Left cardiac atrium (tissue), 4 donors: Measurements from ENCODE around the gene ZNF274. TPM values are rescaled to one million over a fixed set of nuclear protein-coding genes. Genes with fewer than 3 reads are reported as not detected.
"Not testable (repeated sequence)": the region's sequence is repeated elsewhere in the genome, so short reads cannot be mapped to it uniquely, and the experiment has no call there.

Experiments
- ATAC-seq, 2 donors: fragments of 200-7000 bp; cut with Tn5 transposase; one replicate each; pipeline ENCODE4 v1.9.1; 2020; ENCODE audit warnings: mild to moderate bottlenecking in 2 of 2, moderate library complexity in 2 of 2
- DNase-seq: peaks from one replicate; pipeline ENCODE4 v3.0.0-alpha.2; 2020
- intact Hi-C, 2 donors: fragments of 100-400 bp; cut with DNase I; formaldehyde crosslinking; loops; one replicate each; pipeline versions ENCODE4 v1.14.1 to v1.15.1; 2022 to 2023
- long read RNA-seq: library from polyadenylated mRNA; unstranded; transcript quantifications from one replicate; pipeline ENCODE4 v2.0.0, GENCODE V29; 2021
- total RNA-seq, 2 donors: library from RNA; stranded (reverse); fragmentation: NEBNext Ultra II Directional; extraction: Animal tissue kit (Norgen Biotek cat#: 25700); gene quantifications; one replicate each; pipeline ENCODE4 v1.2.1, GENCODE V29; 2021
- donor health status: DM: no; HTN: yes; CAD: no.
- donor health status: DM: no; HTN: yes; CAD: no; lungs with severe emphysema.
- donor health status: DM: yes; HTN: yes; CAD: no.
- donor health status: Dilated cardiomyopathy.

Gene ZNF274
- total RNA-seq, result 10 to 100 TPM; 20.9 to 28.3 TPM
- long read RNA-seq, transcript ZNF274-212 (8 exons, 2,538 nt), result major isoform, 48 of 79 reads
- long read RNA-seq, partial matches to known transcripts, result 10 of 79 reads
- long read RNA-seq, other reads (novel, unspliced or antisense), result 19 of 79 reads

GRCh38 chr19:58182989-58183816 lies at the start of gene ZNF274:
ZNF274 (plus strand) TSS chr19:58183061; CDS start chr19:58183966, 905 bp downstream.
- ATAC-seq (peak; percentile 97), DNase-seq (peak; percentile 95)
- intact Hi-C loops, result loop anchor here in 1 of 2 donors (2.0 kb wide), 1 partner anchor 96 kb away; the partner anchor contains the start of gene ZNF8

DNA sequence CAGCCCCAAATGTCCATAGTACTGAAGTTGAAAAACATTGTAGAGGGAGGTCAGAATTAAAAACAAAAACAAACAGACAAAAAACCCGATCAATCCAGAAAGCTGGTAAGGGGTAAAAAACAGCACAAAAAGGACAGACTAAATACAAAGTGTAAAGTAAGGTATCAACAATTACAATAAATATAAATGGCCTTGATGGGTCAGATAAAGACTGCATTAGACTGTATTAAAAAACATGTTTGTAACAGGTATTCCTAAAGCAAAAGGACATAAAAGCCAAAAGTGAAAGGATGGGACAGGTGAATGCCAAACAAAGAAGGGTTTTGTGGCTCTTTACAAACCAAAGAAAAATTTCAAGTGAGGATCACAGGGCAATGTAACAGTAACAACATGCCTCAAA lies 48.6 kb upstream of the ZNF274 start:
- intact Hi-C loops, result no loop called here
- DNase-seq (no peak), ATAC-seq (no peak)

DNA sequence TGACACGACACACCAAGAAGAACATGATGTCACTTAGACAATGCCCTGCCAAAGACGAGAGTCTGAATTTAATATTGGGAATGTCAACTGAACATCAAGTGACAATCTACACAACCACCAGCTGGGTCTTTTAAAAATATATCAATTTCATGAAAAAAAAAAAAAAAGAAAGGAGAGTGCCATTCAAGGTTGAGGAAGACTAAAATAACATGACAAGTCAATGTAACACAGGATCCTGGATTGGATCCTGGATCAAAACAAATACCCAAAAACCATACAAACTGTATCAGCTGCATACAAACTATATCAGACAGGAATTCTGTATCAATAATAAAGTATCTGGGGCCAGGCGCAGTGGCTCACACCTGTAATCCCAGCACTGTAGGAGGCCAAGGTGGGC lies 37.0 kb upstream of the ZNF274 start:
- DNase-seq, result no peak
- intact Hi-C loops, result no loop called here
- ATAC-seq, result no peak

DNA sequence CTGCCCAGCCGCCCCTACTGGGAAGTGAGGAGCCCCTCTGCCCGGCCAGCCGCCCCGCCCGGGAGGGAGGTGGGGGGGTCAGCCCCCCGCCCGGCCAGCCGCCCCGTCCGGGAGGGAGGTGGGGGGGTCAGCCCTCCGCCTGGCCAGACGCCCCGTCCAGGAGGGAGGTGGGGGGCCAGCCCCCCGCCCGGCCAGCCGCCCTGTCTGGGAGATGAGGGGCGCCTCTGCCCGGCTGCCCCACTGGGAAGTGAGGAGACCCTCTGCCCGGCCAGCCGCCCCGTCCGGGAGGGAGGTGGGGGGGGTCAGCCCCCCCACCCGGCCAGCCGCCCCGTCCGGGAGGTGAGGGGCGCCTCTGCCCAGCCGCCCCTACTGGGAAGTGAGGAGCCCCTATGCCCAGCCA lies 35.4 kb upstream of the ZNF274 start:
- ATAC-seq, intact Hi-C loops, DNase-seq: not testable (repeated sequence)

DNA sequence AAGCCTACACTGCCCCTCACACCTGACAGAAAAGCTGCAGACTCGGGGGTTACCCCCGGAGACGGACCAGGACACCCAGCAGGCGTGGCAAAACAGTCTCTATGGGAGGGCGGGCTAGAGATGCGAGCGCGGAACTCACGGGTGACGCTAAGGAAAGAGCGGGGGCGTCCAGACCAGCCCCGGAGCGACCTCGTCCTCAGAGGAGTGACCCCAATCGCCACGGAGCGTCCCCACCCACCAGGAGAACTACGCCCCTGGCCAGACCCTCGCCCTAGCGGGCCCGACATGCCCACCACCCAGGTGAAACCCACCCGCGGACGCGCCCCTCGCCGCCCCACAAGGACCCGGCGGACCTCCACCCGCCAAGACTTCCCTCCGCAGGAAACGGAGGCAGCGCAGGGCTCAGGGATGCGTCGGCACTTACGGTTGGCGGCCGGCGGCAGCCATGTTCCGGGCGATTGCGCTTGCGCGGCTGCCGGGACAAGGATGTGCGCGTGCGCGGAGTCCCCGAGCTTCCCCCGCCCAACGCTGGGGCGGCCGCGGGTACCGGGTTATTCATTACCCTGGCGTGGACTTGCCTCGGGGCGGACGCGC lies 32.4 kb upstream of the ZNF274 start, which contains the start of gene ZNF329:
Gene ZNF329 (minus strand): TSS at position 462 of the 594 bp plus-strand sequence. CDS start 21,286 bp downstream, outside the sequence.
- peak; percentile 73 to 80 for ATAC-seq
- peak; percentile 93 for DNase-seq
- intact Hi-C loops, result loop anchor here (10.0 kb wide), 3 partner anchors 396 to 1046 kb away; partner anchors contain the start of gene ZNF776 (in 1 of the 2)

- DNase-seq, result no peak
- intact Hi-C loops, result loop anchor here (10.0 kb wide), 3 partner anchors 399 to 1049 kb away; partner anchors contain the start of gene ZNF776 (in 1 of the 2)
- no peak for ATAC-seq
Measured at GRCh38 chr19:58153386-58153785, 29.5 kb upstream of the ZNF274 start.

GRCh38 chr19:58154287-58154678 lies 28.6 kb upstream of the ZNF274 start:
- intact Hi-C loops, result loop anchor here (10.0 kb wide), 3 partner anchors 399 to 1049 kb away; partner anchors contain the start of gene ZNF776 (in 1 of the 2)
- ATAC-seq (peak; percentile 42 to 49), DNase-seq (peak; percentile 74)

DNA sequence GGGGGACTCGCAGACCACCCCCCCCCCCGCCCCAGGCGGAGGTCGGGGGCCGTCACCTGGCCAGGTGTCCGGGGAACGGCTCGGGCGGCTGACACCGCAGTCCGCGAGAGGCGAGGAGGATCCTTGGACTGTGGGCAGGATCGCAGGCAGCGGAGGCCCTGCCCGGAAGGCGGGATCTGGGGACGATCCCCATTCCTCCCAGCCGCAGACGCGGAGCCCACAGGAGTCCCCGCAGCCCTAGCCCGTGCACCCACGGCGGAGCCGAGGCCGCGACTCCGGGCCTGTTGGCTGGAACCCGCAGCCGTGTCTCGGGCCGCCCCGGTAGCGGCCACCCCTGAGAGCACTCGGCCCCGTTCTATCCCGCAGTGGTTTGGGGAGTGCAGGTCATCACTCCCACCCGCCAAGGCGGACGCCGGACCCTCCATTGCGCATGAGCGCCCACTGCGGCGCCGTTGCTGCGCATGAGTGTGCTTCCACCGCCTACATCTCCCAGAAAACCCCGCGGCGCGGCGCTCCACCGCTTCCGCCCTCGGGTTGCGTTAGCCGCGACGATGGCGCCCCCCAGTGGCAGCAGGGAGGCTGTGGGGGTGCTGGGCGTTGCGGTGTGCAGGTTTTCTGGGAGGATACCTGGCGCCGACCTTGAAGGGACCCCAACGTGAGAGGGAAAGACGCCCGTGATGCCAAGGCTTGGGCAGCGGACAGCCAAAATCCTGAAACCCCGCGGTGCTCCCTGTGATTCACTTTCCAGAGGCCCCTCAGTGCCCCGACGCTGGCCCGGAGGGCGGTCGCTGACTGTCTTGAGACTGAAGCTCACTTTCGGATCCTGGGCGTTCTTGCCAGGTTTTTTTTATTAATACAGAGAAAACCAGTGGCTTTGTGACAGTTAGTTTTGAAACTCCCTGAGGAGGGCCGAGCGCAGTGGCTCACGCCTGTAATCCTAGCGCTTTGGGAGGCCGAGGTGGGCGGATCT lies 27.9 kb upstream of the ZNF274 start:
- DNase-seq, result peak; percentile 98
- intact Hi-C loops, result loop anchor here (1.0 to 10.0 kb wide), 5 partner anchors 133 to 1050 kb away; partner anchors contain the start of gene ZNF776 (in 1 of the 2)
- peak; percentile 97 to 98 for ATAC-seq

- intact Hi-C loops, result loop anchor here (5.0 to 10.0 kb wide), 4 partner anchors 135 to 1052 kb away; partner anchors contain the start of gene ZNF776 (in 1 of the 2)
- no peak for ATAC-seq
- DNase-seq, result no peak
Measured at GRCh38 chr19:58157045-58157728, 25.7 kb upstream of the ZNF274 start.

DNA sequence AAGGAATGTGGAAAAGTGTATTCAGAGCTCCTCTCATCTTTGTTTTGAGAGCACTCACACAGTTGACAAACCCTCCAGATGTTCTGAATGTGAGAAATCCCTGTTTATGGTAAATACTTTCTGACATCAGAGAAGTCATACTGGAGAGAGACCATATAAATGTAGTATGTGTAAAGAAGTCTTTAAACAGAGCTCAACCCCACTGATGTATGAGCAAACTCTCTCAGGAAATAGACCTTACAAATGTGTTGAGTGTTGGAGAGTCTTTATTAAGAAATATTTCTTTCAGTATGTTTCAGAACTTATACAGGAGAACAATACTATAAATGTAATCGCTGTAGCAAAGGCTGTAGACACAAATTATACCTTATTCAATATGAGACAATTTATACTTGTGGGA lies 16.6 kb upstream of the ZNF274 start:
- intact Hi-C loops, result no loop called here
- DNase-seq, result no peak
- ATAC-seq, result no peak

DNA sequence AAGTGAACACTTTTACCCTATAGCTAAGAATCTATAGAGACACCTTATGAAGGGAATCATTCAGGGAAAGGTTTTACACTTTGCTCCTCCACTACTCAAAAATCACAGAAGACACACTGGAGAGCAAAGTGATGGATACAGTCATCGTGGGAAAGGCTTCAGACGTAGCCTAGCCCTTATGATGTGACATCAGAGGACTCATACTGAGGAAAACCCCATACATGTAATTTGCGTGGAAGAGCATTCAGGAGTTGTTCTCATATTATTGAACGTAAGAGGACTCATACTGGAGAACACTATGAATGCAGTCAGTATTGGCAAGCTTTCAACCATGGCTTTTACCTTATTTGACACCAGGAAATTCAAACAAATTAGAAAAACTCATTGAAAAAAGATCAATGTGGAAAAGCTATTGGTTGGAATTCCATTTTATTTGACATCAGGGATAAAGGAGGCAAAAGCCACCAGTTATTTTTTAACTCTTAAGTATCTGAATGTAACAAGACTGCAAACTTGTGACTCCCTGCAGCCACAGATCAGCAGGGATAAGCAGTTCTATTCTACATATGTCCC lies 16.1 kb upstream of the ZNF274 start:
- intact Hi-C loops, result no loop called here
- ATAC-seq (no peak), DNase-seq (no peak)

DNA sequence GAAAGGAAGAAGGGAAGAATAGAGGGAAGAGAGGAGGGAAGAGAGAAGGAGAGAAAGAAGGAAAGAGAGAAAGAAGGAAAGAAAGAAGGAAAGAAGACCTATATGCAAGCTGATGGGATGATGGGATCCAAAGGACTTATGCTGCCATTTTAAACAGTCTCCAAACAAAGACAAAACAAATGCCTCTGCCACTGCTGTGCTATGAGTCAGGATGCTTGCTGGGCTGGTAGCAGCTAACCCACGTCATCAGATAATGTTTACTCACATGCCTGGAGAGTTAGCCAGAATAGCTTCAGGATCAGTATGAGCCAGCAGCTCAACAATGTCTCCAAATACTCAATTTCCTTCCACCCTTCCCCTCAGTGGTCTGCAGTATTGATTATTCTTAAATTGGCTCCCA lies 12.0 kb upstream of the ZNF274 start:
- intact Hi-C loops, result no loop called here
- no peak for ATAC-seq

DNA sequence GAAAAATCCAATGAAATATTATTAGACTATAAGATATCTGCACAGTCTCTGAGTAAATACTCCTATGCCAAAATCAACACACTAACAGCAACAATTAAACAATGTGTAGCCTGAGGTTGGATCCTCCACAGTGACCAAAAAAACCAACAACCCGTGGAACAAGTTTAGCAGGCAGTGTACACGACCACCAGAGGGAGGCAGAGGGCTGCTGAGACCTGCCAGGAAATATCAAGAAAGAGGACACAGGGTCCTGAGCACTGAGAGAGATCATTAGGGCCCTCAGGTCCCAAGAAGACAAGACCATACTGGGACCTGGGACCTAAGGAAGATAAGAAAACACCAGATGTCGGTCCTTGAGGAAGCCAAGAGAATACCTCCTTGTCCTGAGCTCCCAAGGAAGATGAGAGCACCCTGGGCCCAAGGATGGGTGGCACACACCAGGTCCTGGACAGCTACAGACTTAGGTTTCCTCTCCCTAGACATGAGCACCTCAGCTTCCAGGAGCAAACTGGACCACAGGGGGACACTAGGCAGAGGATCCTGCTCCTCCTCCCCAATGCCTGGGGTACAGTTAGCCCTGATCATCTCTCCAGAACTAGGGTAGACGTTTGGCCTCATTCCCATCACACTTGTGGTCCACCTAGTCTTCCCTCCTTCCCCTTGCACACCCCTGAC lies 822 bp upstream of the ZNF274 start:
- DNase-seq (peak; percentile 36), ATAC-seq (no peak)
- intact Hi-C loops, result loop anchor here in 1 of 2 donors (2.0 kb wide), 1 partner anchor 97 kb away; the partner anchor contains the start of gene ZNF8

More for the DNA sequence above, 12.0 kb upstream of the ZNF274 start:
- DNase-seq, result no peak

DNA sequence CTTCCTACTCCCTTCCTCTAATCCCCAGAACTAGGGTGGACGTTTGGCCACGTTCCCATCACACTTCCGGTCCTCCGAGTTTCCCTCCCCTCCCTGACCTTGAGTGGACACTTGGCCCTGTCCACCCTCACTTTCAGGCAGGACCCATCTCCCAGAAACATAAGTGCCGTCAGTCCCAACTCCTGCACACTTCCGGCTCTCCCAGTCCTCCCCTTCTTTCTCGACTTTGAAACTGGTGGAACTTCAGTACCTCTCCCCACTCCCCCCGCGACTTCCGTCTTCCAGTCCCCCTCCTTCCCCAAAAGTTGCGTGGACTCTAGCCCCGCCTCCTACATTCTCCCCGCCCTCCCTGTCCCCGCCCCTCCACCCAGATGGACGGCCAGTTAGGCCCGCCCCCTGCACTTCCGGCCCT lies 278 bp upstream of the ZNF274 start:
- DNase-seq (no peak), ATAC-seq (peak; percentile 93 to 94)
- intact Hi-C loops, result loop anchor here in 1 of 2 donors (2.0 kb wide), 1 partner anchor 96 kb away; the partner anchor contains the start of gene ZNF8

DNA sequence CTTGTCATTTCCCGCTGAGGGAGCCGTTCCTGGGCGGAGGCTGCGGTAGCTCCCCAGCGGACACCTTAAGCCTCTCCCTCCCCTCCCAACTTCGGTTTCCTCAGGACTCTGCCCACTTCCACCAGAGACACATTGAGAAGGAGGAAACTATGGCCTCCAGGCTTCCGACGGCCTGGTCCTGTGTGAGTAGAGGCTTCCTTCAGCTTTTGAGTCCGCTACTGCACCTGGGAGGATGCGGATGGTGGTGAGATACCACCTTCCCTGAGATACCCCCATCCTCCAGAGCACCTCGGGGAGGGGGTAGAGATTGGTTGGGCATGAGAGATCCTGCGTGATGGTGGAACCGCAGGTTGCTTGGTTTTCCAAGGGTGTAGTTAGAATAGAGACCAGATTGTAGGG lies 955 bp downstream of the ZNF274 start:
- DNase-seq (no peak), ATAC-seq (no peak)
- intact Hi-C loops, result loop anchor here in 1 of 2 donors (2.0 kb wide), 1 partner anchor 95 kb away; the partner anchor contains the start of gene ZNF8

- DNase-seq (no peak), ATAC-seq (no peak)
- intact Hi-C loops, result loop anchor here in 1 of 2 donors (5.0 kb wide), 1 partner anchor 65 kb away; no protein-coding TSS in a partner anchor
Measured at GRCh38 chr19:58196901-58197616, 14.2 kb downstream of the ZNF274 start.
